ENCODE measurements around the gene VWA7. TPM values are rescaled to one million over a fixed set of nuclear protein-coding genes. Genes with fewer than 3 reads are reported as not detected.
A peak's percentile ranks its signal among the peaks of the same experiment; 100 is the strongest.
"Not testable (repeated sequence)": the region's sequence is repeated elsewhere in the genome, so short reads cannot be mapped to it uniquely, and the experiment has no call there.

The VWA7 gene
- total RNA-seq, 1 experiment from 2014 or later: 2.5 TPM

DNA sequence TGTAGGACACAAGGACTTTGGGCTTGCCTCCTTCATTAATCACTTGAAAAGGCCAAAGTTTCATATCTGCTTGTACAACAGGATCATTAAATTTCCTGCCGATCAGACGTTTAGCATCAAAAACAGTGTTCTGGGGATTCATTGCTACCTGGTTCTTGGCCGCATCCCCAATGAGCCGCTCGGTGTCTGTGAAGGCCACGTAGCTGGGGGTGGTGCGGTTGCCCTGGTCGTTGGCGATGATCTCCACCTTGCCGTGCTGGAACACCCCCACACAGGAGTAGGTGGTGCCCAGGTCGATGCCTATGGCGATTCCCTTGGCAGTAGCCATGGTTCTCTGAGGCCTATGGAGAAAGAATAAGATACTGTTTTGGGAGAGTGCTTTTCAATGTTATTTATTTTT is 34.5 kb upstream of the VWA7 start:
- Histone ChIP-seq H3T11ph (ENCODE audit: low read length) (no peak overlapping the region), H3K27ac (ENCODE audit: insufficient read length, low read depth, low read length) (no peak overlapping the region), H3K23ac (ENCODE audit: insufficient read length, low read depth, low read length) (no peak overlapping the region), H3K79me1 (ENCODE audit: insufficient read depth, low read depth, low read length, poor library complexity, severe bottlenecking) (no peaks in the 10 kb centered on the region), H3K79me2 (ENCODE audit: insufficient read depth, low read length) (no peaks in the 10 kb centered on the region), H3K4me1 (ENCODE audit: insufficient read depth, low read length) (no peaks in the 10 kb centered on the region), H2BK5ac (ENCODE audit: insufficient read length, low read length) (no peak overlapping the region), H2BK120ac (ENCODE audit: low read depth, low read length, poor library complexity, severe bottlenecking) (no peak overlapping the region), H3K4me2 (ENCODE audit: insufficient read depth, insufficient read length, low read length) (no peak overlapping the region), H4K8ac (replicated peaks; ENCODE audit: insufficient read length, low read depth, low read length) (no peak overlapping the region), H3K9ac (ENCODE audit: extremely low read depth, insufficient read length, low read length) (no peak overlapping the region), H3K18ac (ENCODE audit: insufficient read length, low read depth, low read length) (no peak overlapping the region), H2BK12ac (ENCODE audit: insufficient read length, low read depth, low read length) (no peak overlapping the region), H4K20me1 (ENCODE audit: control insufficient read depth, insufficient read depth, insufficient read length) (no peaks in the 10 kb centered on the region), H2BK20ac (ENCODE audit: low read depth, low read length, poor library complexity, severe bottlenecking) (no peak overlapping the region), H3K4ac (ENCODE audit: low read depth, low read length) (no peak overlapping the region), H2AK5ac (ENCODE audit: insufficient read length, low read length) (no peak overlapping the region), H2AFZ (ENCODE audit: low read length) (no peak overlapping the region), H4K5ac (ENCODE audit: insufficient read length, low read depth, low read length) (no peak overlapping the region), H3K9me3 (ENCODE audit: control insufficient read depth, low read depth, low read length) (no peaks in the 10 kb centered on the region), H2BK15ac (ENCODE audit: low read depth, low read length) (no peak overlapping the region), H3K23me2 (ENCODE audit: insufficient read length, low read depth, low read length, poor library complexity, severe bottlenecking) (peaks cover 5% of the 10 kb centered on the region), H3K56ac (ENCODE audit: insufficient read length, low read depth, low read length) (no peak overlapping the region), H3K27me3 (ENCODE audit: insufficient read depth, low read length) (no peaks in the 10 kb centered on the region), H4K91ac (ENCODE audit: insufficient read length, low read depth, low read length) (peak overlapping the region; percentile 28), H3K14ac (ENCODE audit: insufficient read depth, low read length) (no peak overlapping the region)
- Mint-ChIP-seq H3K27ac (no peak overlapping the region), H3K36me3 (ENCODE audit: insufficient read depth in 1 of 3, low read depth in 3 of 3) (peaks cover 0 to 3% (median 2%) of the 10 kb centered on the region in 3 experiments; a peak in 2 of 7 replicates), H3K4me1 (peaks cover 7 to 9% of the 10 kb centered on the region in 2 experiments), H3K9me3 (peaks cover 3 to 4% of the 10 kb centered on the region in 2 experiments; a peak in 3 of 5 replicates), H3K27me3 (ENCODE audit: low read depth) (0 out of 2 replicates have a peak, but pooled peaks cover 2% of the 10 kb centered on the region), H3K4me3 (no peak overlapping the region)
- whole genome bisulfite sequencing (ENCODE audit: extremely low coverage, insufficient read length, low lambda C conversion rate): no CpG with 5 or more reads among the region's 12 CpGs
- no peak for DNase-seq
- TF ChIP-seq, protein P1, sequence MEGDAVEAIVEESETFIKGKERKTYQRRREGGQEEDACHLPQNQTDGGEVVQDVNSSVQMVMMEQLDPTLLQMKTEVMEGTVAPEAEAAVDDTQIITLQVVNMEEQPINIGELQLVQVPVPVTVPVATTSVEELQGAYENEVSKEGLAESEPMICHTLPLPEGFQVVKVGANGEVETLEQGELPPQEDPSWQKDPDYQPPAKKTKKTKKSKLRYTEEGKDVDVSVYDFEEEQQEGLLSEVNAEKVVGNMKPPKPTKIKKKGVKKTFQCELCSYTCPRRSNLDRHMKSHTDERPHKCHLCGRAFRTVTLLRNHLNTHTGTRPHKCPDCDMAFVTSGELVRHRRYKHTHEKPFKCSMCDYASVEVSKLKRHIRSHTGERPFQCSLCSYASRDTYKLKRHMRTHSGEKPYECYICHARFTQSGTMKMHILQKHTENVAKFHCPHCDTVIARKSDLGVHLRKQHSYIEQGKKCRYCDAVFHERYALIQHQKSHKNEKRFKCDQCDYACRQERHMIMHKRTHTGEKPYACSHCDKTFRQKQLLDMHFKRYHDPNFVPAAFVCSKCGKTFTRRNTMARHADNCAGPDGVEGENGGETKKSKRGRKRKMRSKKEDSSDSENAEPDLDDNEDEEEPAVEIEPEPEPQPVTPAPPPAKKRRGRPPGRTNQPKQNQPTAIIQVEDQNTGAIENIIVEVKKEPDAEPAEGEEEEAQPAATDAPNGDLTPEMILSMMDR (conservative IDR thresholded peaks at IDR 0.05): no peak

GRCh38 chr6:31808599-31808998 is 31.5 kb upstream of the VWA7 start:
- peaks cover 0 to 13% (median 6%) of the 10 kb centered on the region in 3 experiments; a peak in 4 of 7 replicates for H3K36me3 Mint-ChIP-seq (ENCODE audit: insufficient read depth in 1 of 3, low read depth in 3 of 3)
- H3K18ac ChIP-seq (ENCODE audit: insufficient read length, low read depth, low read length); H2BK120ac ChIP-seq (ENCODE audit: low read depth, low read length, poor library complexity, severe bottlenecking); H3K4me2 ChIP-seq (ENCODE audit: insufficient read depth, insufficient read length, low read length); H3T11ph ChIP-seq (ENCODE audit: low read length); H3K56ac ChIP-seq (ENCODE audit: insufficient read length, low read depth, low read length); H4K5ac ChIP-seq (ENCODE audit: insufficient read length, low read depth, low read length); H4K20me1 ChIP-seq (ENCODE audit: control insufficient read depth, insufficient read depth, insufficient read length); H3K4me1 ChIP-seq (ENCODE audit: insufficient read depth, low read length); H3K79me2 ChIP-seq (ENCODE audit: insufficient read depth, low read length); H3K9me3 Mint-ChIP-seq; H2AFZ ChIP-seq (ENCODE audit: low read length); H2BK5ac ChIP-seq (ENCODE audit: insufficient read length, low read length); H3K27me3 Mint-ChIP-seq (ENCODE audit: low read depth); H3K27ac ChIP-seq (ENCODE audit: insufficient read length, low read depth, low read length); DNase-seq; H3K27ac Mint-ChIP-seq; H3K4me3 Mint-ChIP-seq; H3K23ac ChIP-seq (ENCODE audit: insufficient read length, low read depth, low read length); H3K79me1 ChIP-seq (ENCODE audit: insufficient read depth, low read depth, low read length, poor library complexity, severe bottlenecking); H2BK15ac ChIP-seq (ENCODE audit: low read depth, low read length); H3K9me3 ChIP-seq (ENCODE audit: control insufficient read depth, low read depth, low read length); H2AK5ac ChIP-seq (ENCODE audit: insufficient read length, low read length); H2BK20ac ChIP-seq (ENCODE audit: low read depth, low read length, poor library complexity, severe bottlenecking); H3K14ac ChIP-seq (ENCODE audit: insufficient read depth, low read length); H3K23me2 ChIP-seq (ENCODE audit: insufficient read length, low read depth, low read length, poor library complexity, severe bottlenecking); H3K9ac ChIP-seq (ENCODE audit: extremely low read depth, insufficient read length, low read length); H2BK12ac ChIP-seq (ENCODE audit: insufficient read length, low read depth, low read length); H3K4ac ChIP-seq (ENCODE audit: low read depth, low read length); H3K27me3 ChIP-seq (ENCODE audit: insufficient read depth, low read length); H4K8ac ChIP-seq (replicated peaks; ENCODE audit: insufficient read length, low read depth, low read length); H4K91ac ChIP-seq (ENCODE audit: insufficient read length, low read depth, low read length): not testable (repeated sequence)
- H3K4me1 Mint-ChIP-seq: peaks cover 5 to 13% of the 10 kb centered on the region in 2 experiments
- WGBS (ENCODE audit: extremely low coverage, insufficient read length, low lambda C conversion rate): no CpG with 5 or more reads among the region's 10 CpGs

Data from H9 (cell line).